ENCODE results near the gene PTPN7. TPM values are rescaled to one million over a fixed set of nuclear protein-coding genes. Genes with fewer than 3 reads are reported as not detected.
"Not testable (repeated sequence)": the region's sequence is repeated elsewhere in the genome, so short reads cannot be mapped to it uniquely, and the experiment has no call there.

The PTPN7 gene
- total and polyA plus RNA-seq, 8 donors, result 0.23 to 2.9 (median 1.0) TPM

DNA sequence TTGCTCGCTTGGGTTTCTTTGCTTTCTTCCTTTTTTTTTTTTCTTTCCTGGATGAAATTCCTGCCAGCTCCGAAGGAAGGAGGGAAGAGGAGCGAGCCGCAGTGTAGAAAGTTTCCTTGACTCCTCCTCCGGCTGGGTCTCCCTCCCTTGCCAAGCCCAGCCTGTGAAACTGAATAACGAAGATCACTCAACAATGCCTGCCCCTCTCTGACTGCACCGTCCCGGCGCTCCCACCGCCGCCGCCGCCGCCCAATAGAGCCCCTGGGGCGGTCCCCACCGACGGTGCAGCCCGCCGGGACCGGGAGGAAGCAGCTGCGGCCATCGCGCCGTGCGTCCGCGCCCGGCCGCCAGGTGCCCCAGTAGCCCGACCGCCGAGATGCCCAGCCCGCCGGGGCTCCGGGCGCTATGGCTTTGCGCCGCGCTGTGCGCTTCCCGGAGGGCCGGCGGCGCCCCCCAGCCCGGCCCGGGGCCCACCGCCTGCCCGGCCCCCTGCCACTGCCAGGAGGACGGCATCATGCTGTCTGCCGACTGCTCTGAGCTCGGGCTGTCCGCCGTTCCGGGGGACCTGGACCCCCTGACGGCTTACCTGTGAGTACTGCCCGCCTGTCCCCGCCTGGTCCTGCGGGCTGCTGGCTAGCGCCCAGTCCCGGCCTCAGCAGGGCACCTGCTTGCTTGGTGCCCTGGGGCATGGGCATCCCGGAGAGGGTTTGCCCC lies 33.4 kb upstream of the PTPN7 start, which contains the start of gene LGR6:
TSS of gene LGR6 (plus strand) at position 186 of the 714 bp plus-strand sequence. CDS start at position 377, 191 bp downstream.
- H3K27ac ChIP-seq, result no peak within 1 kb of the TSS
- H3K27me3 ChIP-seq, result peaks cover 0 to 7% (median 4%) of the 10 kb centered on the region in 4 donors
- peak in 3 of 4 donors; percentile 32 to 53 (median 36) for ATAC-seq
- no peaks in the 10 kb centered on the region for H3K9me3 ChIP-seq
- intact Hi-C loops (cut with DNase I), result no loop called here
- TF ChIP-seq, protein P1, sequence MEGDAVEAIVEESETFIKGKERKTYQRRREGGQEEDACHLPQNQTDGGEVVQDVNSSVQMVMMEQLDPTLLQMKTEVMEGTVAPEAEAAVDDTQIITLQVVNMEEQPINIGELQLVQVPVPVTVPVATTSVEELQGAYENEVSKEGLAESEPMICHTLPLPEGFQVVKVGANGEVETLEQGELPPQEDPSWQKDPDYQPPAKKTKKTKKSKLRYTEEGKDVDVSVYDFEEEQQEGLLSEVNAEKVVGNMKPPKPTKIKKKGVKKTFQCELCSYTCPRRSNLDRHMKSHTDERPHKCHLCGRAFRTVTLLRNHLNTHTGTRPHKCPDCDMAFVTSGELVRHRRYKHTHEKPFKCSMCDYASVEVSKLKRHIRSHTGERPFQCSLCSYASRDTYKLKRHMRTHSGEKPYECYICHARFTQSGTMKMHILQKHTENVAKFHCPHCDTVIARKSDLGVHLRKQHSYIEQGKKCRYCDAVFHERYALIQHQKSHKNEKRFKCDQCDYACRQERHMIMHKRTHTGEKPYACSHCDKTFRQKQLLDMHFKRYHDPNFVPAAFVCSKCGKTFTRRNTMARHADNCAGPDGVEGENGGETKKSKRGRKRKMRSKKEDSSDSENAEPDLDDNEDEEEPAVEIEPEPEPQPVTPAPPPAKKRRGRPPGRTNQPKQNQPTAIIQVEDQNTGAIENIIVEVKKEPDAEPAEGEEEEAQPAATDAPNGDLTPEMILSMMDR (IDR thresholded peaks at IDR 0.05), result no peak
- DNase-seq, result peak in 1 of 6 donors; percentile 49
- H3K4me1 ChIP-seq, result no peaks in the 10 kb centered on the region
- 3 to 5% methylated on average over 39 to 61 of the region's 61 CpGs for WGBS, 2 donors
- no peaks in the 10 kb centered on the region for H3K36me3 ChIP-seq
- H3K4me3 ChIP-seq, result peak within 1 kb of the TSS in 1 of 4 donors; percentile 22
- FAIRE-seq, result no peak

DNA sequence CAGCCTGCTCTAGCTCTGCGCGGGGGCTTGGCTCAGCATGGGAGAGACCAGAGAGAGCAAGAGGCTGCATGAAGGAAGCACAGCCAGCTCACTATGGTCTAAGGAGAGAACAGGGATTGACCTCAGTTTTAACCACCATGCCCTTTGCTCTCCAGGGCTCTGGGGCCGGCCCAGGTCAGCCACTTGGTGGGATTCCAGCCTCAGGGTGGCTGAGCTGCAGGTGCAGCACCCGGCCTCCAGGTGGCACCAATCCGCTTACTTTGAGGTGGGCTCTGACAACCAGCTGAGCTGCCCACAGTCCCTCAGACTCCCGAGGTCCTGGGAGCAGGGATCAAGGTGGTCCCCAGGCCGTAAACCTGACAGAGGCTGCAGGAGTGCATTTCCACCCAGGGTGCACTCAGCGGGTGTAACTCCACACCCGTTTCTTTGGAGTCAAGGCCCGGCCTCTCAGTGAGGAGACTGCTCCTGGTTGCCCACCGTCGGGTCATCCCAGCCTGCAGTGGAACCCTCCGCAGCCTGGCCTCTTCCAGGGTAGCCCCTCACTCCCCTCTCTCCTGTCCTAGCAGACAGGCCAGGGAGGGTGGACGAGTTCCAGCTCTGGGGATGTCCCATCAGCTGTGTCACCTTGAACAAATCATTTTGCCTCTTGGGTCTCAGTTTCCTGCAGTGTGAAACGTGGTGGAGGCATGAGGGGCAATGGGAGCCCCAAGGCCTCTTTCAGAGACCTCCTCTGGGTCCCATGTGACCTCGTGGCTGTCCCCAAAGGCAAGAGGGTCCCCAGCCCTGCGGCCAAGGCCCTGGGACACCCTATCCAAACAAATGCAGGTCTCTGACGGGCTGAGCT lies 32.6 kb upstream of the PTPN7 start:
- H3K4me1 ChIP-seq, result no peaks in the 10 kb centered on the region
- no peaks in the 10 kb centered on the region for H3K36me3 ChIP-seq
- peak overlapping the region in 1 of 4 donors; percentile 22 for H3K4me3 ChIP-seq
- intact Hi-C loops (cut with DNase I), result no loop called here
- FAIRE-seq (no peak), ATAC-seq (peak; percentile 43 to 85 (median 78)), DNase-seq (peak in 5 of 6 donors; percentile 28 to 83 (median 64))
- H3K27me3 ChIP-seq, result peaks cover 0 to 7% (median 4%) of the 10 kb centered on the region in 4 donors
- TF ChIP-seq, protein P1 (IDR thresholded peaks at IDR 0.05), result peak; percentile 82 to 93 (median 84)
- 27 to 29% methylated on average over 18 of the region's 18 CpGs for WGBS, 2 donors
- no peaks in the 10 kb centered on the region for H3K9me3 ChIP-seq
- H3K27ac ChIP-seq, result no peak overlapping the region

GRCh38 chr1:202191391-202191790 lies 31.0 kb upstream of the PTPN7 start:
- peak in 1 of 6 donors; percentile 20 for DNase-seq
- ATAC-seq; H3K9me3 ChIP-seq; H3K4me3 ChIP-seq; FAIRE-seq; H3K27me3 ChIP-seq; H3K36me3 ChIP-seq; intact Hi-C loops (cut with DNase I); H3K4me1 ChIP-seq; H3K27ac ChIP-seq: not testable (repeated sequence)
- WGBS, 2 donors, result 71 to 82% methylated on average over 4 to 22 of the region's 33 CpGs

DNA sequence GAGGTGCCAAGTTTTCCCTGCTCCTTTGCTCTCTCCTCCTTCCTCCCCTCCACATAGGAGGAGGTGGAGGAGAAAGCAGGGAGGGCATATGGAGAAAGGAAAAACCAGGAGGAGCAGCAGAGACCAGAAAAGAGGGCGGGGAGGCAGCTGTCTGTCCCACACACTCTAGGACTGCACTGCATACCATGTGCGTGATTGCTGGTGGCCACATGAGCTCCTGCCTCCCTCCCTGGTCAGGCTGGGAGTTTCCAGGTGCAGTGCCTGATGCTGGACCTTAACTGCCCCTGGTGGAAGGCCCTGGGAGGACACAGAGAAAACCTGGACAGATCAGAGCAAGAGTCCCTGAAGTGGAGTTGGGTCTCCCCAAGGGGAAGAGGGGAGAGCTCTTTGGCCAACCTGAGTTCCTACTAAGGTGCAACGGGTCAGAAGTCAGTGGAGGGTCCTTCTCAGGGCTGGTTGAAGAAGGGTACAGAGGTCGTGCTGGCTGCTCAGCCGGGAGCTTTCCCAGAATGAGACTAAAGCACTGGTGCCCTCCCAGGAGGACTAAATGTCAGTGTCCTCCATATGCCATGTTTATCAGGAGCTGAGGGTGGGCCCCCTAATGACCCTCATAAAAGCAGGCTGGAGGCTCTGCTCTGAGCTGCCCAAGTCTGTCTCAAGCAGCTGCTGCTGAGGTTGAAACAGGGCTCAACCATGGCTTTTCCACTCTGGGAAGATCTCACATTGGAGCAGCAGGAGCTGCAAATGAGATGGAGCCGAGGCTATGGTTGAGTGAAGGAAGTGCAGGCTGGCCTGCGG lies 29.7 kb upstream of the PTPN7 start:
- no peak overlapping the region for H3K4me3 ChIP-seq
- TF ChIP-seq, protein P1 (IDR thresholded peaks at IDR 0.05), result no peak
- 62 to 67% methylated on average over 7 of the region's 7 CpGs for WGBS, 2 donors
- H3K27me3 ChIP-seq, result peaks cover 0 to 7% (median 4%) of the 10 kb centered on the region in 4 donors
- no peaks in the 10 kb centered on the region for H3K9me3 ChIP-seq
- H3K4me1 ChIP-seq, result no peaks in the 10 kb centered on the region
- H3K36me3 ChIP-seq, result no peaks in the 10 kb centered on the region
- ATAC-seq (peak in 2 of 4 donors; percentile 9 to 14), DNase-seq (peak in 1 of 6 donors; percentile 35), FAIRE-seq (no peak)
- intact Hi-C loops (cut with DNase I), result loop anchor here in 2 of 3 donors (5.0 to 10.0 kb wide), 4 partner anchors 122 to 535 kb away; no protein-coding TSS in a partner anchor
- H3K27ac ChIP-seq, result no peak overlapping the region

Measured in pancreas (tissue), 10 donors.